Globus pallidus (tissue), 1 donor: ENCODE results near the gene ALK.

Source experiments
- DNase-seq: peaks from one replicate; pipeline ENCODE4 v3.0.0-alpha.2; 2015; ENCODE audit warnings: low spot score

Gene ALK

DNA sequence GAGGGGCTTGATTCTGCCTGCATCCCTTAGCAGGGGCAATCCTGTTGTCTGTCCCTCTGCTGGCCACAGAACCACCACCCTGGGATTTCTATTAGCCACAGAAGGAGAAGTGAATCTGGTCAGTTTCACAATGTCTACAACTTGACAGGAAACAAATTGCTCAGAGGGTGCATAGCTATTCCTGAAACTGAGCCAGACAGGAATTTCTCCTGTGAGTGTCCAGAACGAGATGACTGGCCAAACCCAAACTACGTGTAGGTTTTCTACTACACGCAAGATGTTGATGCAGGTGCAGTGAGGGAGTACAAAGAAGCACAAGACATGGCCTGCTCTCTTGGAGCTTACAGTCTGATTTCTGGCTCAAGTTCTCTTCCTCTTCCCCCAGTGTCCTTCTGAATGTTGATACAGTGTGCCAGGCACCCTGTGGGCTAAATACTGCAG, 604.3 kb downstream of the ALK start:
- DNase-seq, result peak; percentile 51

DNA sequence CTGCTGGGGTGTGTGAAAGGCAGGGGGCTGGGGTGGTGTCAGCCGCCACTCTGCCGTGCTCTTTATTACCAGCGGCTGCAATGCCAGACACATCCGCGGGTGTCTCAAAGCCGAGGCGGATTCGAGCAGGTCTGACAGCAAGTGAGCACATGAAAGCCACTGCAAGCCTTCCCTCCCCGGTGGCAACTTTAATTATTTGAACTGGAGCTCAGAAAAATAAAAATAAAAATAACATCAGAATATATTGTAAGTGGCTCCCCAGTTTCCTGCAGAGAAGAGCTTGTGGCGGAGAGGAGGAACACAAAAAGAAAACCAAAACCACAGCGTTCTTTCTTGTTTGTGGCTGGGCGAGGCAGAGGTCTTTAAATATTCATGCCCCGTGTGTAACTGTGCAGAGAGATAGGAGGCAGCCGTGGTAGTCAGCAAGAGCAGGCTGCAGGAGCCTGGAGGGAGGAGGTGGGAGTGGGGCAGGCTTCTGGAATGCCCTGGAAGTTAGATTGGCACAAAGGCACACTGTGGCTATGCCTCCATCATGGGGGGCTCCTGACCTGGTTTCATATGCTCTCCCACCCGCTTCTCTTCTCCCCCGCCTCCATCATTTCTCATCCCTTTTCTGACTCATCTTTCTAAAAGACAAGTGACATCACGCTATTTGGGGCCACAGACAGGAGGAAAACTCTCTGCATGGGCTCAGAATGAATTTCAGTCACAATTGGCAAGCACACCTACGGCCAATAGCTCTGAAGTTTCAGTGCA, 606.4 kb downstream of the ALK start:
- DNase-seq, result peak; percentile 10

DNA sequence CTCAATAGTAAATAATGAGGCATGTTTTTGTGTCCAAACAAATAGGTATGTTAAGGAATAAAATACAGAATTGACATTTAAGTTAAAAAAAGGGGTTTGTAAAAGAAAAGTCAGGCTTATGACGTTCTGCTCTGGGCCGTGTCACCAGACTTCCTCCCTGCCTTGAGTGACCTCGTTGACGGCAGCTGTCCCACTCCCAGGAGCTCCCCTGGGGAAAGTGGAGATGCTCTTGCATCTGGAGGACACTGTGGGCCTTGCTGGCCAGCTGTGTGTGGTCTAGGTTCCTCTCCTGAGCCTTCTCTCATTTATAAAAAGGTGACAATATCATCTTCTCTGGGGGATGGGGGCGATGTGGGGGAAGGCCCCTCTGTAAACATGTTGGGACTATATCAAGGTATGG, 609.9 kb downstream of the ALK start:
- DNase-seq, result no peak

DNA sequence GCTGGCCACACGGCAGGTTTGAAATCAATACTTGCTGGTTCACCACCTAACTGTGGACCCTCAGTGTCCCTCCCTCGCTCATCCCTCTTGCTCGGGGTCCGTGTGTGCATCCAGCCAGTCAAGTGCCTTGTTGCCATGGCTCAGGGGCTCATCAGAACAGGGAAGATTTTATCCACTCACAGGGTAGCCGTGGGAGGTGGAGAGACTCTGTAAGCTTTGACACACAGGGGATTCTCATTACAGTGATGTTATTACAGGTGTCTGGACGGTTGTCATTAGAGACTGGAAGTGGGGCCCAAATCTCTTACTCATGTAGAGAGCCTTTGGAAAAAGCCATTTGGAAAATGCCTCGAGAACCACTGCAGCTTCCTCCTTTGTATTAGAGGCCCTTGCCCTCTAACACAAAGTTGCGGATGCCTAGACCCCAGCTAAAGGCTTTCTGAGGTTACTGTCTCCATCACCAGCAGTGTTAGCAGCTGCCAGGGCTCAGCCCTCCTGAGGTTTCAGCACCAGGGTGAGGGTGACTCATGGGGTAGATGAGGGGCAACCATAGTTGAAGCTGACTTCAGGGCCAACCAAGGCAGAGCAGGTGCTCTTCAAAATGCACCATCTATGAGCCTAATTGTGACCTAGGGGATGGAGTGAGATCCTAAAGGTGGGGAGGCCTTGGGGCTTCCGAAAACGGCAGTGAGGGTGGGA, 610.6 kb downstream of the ALK start:
- no peak for DNase-seq

DNA sequence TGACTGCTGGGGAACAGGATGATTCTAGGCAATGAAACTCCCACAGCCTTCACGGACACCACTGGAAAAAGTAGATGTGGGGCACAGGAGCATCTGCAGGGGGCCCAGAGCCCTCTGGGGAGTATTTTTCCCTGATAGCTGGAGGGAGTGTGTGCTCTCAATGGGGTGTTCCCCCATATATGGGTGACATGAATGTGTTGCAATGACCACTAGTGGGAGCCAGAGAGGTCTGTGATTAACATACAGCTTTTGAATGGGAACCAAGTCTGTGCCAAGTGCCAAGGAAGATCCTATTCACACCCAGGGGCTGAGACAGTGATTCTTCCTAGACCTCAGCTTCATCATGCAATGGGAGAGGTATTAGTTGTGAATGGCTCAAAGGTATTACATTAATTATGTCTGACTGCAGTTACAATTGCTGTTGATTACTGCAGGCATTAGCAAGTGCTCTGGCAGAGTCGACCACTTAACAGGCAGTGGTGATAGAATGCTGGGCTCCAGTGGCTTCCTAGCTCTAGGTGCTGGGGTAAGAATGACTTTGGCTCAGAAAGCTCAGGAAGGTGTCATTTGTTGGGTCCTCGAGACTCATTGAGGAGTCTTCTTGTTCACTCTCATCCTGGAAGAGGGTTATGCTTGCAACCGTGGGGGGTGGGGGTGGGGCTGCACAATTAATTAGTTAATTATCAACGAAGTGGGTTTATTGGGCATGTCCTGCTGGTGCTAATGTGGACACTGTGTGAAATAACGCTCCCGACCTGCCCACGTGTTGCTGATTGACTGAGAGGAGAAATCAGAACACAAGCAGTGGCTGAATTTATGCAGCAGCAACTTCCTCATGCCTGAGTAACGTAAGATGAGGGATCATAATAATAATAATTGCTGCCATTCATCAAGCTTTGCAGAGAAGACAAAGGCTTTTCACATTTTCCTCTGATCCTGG, 612.0 kb downstream of the ALK start:
- peak; percentile 57 for DNase-seq

DNA sequence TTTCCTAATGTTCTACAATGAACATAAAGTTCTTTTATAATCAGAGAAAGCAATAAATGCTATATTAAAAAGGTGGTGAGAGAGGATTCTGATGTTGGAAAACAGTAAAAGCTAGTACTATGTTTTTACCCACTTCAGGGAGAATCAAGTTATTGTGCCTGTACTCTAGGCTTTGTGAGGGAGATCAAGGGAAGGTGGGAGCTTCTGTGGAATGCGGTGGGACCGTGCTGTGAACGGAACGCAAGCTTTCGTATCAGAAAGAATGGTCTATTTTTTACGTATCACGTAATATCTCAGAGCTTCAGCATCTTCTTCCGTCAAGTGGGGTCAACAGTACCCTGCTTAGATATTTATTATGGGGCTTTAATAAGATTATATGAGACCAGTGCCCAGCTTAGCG, 613.0 kb downstream of the ALK start:
- no peak for DNase-seq

DNA sequence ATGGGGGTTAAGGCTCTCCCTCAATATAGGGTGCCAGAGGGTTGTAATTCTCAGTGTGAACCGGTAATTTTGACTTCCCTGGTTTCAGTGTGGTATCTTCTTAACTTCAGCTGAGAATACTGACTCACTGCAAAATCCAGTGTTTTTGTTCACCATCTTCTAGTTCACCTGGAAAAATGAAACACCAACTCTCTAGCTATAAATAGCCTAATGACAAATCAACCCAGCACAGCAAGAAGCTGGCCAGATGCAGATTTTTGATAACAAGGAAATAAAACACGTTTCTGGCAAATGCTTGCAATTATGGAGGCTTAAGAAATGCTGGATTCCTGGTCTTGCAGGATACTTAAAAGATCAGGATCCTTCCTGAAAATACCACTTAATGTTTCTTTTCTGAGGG, 613.9 kb downstream of the ALK start:
- DNase-seq, result no peak

DNA sequence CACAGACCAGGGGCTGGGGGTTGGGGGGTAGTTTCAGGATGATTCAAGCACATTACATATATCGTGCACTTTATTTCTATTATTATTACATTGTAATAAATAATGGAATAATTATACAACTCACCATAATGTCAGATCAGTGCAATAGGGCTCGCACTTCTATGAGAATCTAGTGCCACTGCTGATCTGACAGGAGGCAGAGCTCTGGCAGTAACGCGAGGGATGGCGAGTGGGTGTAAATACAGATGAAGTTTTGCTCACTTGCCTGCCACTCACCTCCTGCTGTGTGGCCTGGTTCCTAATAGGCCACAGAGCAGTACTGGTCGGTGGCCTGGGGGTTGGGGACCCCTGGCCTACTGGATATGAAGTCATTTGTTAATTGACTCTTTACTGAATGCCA, 615.6 kb downstream of the ALK start:
- DNase-seq, result no peak

DNA sequence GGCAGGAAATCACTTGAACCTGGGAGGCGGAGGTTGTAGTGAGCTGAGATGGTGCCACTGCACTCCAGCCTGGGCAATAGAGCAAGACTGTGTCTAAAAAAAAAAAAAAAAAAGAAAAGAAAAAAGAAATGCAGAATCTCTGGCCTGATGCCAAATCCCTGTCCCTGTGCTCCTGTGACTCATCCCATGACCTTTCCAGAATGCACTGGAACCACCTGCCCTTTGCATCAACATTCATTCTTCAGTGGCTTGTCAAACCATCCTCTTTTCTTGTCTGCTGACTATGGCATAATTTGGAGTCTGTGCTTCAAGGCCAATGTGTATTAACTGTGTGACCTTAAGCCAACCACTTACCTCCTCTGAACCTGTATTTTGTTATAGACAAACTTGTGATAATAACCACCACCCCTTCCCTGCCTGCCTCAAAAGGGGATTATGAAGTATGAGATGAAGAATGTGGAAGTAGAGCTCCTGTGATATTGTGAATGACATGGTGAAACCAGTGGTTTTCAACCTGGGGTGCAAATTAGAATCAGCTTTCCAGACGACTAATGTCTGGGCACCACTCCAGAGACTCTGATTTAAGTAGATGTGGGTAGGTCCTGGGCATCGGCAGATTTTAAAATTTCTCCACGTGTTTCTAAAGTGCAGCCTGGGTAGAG, 616.9 kb downstream of the ALK start:
- no peak for DNase-seq

DNA sequence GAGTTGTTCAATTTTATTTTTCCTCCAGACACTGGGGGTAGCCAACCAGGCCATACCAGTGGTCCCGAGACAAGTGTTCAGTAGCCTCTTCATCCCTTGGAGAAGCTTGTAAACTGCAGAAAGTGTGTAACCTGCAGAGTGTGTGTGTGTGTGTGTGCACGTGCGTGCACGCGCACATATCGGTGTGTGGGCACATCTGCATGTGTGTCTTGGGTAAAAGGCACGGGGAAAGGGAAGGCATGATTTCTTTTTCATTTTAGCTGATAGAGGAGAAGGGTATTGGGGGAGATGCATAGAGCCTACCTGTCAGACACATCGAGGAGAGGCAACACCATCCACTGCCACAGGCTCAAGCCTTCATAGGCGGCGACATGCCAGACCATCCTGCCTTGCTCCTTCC, 624.8 kb downstream of the ALK start:
- no peak for DNase-seq

DNA sequence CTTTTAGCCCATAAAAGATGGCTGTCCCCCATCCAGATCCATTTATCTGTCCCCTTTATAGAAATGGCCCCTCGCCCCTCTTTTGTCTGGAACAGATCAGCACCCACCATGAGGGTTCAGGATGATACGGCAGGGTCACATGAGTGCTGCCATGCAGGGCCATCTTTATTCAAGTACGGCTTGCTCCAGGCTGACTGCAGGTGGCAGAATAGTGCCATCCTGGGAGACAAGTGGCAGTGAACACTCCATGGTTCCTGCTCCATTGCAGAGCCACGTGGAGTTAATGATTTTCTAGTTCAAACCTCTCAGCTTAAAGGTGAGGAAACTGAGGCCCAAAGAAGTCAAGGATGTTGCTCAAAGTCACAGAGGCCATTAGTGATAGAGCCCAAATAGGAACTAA, 625.5 kb downstream of the ALK start:
- no peak for DNase-seq

DNA sequence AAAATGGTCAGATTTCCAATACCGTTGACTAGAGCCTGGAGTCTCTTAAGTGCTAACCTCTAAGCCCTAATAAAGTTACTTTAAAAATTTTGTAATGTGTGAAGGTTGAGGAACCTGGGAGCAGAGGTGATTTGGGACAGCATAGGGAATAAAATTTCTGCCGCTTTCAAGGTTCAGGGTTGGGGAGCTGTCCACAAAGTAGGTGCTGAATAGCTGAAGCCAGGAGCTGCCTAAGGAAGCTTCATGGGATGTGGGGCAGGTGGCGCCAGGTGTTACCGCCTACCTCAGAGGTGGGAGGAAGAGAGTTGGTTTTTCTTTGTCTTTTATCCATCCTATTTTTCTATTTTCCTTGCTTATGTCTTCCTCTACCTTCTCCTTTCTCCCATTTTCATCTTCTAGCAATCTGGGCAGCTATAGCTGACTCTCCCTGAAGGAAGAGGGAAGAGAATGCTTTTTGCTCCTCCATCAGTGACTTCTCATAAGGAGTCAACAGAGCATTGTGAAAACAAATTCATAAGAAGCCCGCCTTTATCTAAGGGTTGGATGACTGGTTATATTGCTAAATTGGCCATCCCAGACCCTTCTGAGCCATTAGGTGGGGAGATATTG, 627.5 kb downstream of the ALK start:
- no peak for DNase-seq

DNA sequence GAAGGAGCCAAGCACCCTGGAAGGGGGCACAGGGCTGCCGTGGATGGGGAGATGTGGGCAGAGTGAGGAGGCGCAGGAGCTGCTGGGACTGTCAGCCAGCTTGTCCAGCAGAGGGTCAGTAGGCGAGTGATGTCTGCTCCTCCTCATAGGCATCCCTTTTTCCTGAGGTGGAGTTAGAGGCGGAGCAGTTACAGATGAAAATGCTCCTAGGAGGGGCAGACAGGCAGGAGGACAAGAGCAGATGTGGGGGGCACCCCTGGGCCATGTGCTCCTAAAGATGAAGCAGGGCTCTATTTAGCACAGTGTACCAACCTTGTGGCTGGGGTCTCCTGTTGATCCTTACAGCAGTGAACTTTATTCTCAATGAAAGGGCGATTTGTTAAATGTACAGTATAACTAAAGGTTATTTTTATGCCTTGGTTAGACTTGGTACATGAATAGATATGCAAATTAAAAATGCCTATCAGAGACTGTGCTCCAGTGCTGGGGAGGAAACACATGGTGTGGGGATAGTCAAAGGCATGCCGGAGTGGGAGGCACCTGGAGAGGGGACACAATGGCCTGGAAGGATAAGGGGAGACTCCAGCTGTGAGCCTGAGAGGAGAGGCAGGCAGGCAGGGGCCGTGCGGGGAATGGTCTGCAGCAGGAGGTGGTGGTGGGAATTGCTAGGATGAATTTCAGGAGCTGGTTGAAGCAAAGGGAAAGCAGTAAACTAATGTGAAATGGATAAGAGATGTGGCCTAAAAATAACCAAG, 630.9 kb downstream of the ALK start:
- no peak for DNase-seq

DNA sequence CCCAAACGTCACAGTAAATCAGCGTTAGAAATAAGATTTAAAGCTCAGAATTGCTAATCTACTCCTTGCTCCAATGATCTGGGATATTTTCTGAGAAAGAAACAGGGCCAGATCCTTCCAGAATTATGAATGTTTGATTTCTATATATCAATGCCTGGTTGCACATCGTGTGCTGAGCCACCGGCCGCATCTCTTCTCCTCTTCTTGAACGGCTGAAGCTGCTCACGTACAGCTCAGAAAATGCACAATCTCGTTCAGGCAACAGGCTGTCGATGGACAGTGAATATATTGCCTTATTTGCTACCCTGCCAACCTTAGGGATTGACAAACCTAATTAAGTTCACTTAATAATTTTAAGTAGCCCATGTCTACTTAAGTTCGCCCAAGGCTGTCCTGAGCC, 636.7 kb downstream of the ALK start:
- no peak for DNase-seq

DNA sequence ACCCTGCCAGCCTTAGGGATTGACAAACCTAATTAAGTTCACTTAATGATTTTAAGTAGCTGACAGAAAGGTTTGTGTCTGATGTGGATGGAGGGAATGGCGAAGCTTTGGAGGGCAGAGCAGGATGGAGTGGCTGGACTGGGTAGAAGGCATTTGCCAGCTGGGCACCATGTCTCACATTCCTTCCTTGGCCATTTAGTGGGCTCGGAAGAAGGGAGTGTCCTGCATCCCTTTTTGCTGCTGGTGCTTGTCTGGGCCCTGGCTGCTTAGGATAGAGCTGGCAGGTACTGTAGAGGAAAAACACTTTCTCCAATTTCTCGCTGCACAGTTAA, 639.5 kb downstream of the ALK start:
- no peak for DNase-seq

DNA sequence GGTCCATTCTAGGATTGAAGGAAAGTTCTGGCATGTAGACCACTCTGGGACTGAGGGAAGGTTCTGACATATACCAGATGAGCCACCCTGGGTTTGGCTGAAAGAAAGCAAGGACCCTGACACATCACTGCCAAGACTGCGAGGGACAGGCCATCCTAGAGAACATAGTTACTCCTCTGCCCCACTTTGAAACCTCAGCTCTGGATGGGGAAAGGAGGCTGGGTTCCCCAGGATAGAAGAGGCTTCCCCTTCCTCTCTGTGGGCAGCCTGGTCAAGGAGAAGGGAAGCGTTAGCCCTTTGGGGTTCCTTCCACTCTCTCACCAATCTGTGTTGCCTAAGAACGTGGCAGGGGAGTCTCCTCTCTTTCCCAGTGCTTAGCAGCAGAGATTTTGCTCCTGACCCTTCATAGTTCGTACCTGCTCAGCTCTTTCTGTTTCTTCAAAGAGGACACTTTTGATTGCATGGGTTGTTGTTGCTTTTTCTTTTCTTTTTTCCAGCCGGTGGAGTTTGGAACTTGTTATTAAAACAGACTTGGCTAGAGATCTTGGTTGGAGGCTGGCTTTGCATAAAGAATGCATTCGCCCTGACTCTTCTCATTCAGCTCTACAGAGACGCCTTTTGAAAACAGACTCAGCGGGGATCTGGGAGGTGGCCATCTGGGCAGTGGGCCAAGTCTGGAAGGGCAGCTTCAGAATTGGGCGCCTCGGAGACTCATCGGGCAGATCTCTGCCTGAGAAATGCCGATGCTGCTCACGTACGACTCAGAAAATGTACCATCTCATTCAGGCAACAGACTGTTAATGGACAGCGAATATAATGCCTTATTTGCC, 640.1 kb downstream of the ALK start:
- DNase-seq, result peak; percentile 85

DNA sequence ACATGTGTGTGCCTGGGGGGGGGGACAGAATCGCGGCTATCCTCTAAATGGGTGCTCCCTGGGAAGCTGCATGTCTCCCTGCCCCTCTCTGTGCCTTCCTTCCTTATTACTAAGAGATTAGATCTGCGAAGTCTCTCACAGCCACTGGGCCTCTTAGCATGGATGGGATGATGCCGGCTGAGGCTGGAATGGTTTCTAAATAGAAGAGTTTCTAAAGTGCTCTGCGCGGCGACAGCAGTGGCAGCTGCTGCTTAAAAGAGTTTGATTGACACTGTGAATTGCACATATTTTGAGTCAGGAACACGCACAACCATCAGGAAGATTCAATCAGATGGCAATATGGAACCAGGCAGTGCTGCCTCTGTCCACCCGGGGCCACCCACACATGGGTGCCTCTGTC, 642.4 kb downstream of the ALK start:
- DNase-seq, result no peak

DNA sequence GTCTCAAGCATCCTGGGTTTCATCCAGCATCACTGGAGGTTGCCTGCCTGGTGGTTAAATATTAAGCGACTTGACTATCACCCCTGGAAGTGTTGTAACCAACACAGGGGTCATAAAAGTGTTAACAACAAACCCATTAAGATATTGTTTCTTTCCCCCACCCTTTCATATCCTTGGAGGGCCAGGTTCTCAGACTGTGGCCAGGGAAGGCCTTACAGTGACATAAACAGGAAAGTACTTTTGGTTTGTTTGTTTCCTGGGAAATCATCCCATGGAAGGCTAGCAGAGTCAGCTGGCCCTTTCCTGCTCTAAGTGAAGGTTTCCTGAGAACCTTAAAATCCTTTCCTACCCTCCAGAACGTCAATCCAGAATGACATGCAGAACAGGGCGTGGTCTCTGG, 645.2 kb downstream of the ALK start:
- no peak for DNase-seq

DNA sequence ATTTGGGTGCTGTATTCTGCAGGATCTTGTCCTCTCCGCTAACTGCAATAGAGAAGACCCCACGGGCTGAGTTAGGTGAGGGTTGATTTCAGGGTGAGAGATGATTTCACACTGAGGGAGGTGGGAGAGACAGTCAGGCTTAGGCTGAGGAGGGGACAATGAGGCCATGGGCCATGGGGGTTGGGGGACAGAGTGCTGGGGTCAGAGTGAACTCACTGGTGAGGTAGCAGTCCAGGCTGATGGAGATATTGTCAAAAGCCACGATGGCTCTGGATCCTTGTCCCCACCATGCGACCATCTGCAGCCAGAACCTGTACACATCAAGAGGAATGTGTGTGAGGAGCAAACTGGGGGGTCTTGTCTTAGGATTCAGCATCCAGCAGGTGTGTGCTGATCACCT, 646.2 kb downstream of the ALK start:
- no peak for DNase-seq
